ENCODE data around the gene NEO1. TPM values are rescaled to one million over a fixed set of nuclear protein-coding genes. Genes with fewer than 3 reads are reported as not detected.

The NEO1 gene
- total RNA-seq, 4 donors from 2014 or later: 12.7 to 30.5 (median 16.4) TPM

GRCh38 chr15:73324496-73325170 is 272.4 kb downstream of the NEO1 start:
- TF ChIP-seq, protein P1, sequence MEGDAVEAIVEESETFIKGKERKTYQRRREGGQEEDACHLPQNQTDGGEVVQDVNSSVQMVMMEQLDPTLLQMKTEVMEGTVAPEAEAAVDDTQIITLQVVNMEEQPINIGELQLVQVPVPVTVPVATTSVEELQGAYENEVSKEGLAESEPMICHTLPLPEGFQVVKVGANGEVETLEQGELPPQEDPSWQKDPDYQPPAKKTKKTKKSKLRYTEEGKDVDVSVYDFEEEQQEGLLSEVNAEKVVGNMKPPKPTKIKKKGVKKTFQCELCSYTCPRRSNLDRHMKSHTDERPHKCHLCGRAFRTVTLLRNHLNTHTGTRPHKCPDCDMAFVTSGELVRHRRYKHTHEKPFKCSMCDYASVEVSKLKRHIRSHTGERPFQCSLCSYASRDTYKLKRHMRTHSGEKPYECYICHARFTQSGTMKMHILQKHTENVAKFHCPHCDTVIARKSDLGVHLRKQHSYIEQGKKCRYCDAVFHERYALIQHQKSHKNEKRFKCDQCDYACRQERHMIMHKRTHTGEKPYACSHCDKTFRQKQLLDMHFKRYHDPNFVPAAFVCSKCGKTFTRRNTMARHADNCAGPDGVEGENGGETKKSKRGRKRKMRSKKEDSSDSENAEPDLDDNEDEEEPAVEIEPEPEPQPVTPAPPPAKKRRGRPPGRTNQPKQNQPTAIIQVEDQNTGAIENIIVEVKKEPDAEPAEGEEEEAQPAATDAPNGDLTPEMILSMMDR (IDR thresholded peaks at IDR 0.05; ENCODE audit: low read depth): no peak

- TF ChIP-seq, protein P1 (IDR thresholded peaks at IDR 0.05; ENCODE audit: low read depth): no peak
Observed at GRCh38 chr15:73325191-73325861, 273.1 kb downstream of the NEO1 start.

GRCh38 chr15:73326157-73326556 is 273.9 kb downstream of the NEO1 start:
- TF ChIP-seq, protein P1 (IDR thresholded peaks at IDR 0.05; ENCODE audit: low read depth): no peak

DNA sequence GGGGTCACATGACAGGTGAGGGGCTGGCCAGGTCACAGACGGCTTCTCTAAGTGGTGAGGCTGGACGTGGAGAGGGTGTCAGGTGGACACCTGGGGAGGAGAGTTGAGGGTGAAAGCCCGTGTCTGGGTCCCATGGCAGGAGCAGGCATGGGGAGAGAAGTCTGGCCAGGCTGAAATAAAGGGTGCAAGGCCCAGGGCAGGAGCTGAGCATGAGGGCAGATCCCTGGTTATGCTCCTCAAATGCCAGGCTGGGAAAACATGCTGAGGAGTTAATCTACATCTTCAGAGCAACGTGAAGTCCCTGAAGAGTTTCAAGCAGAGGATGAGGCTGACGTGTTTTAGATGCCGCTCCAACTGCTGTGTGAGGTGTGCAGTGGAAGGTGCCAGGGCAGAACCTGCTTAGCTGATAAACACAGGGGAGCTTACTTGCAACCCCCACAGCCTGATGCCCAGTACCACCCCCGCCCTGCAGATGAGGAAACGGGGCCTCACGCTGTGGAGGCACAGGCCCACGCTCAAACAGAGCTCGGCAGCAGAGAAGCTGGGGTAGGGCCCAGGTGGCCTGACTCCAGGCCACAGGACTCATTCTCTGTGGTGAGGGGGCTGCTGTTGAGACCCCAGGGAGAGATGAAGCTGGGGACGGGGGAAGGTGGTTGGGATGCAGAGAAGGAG is 276.0 kb downstream of the NEO1 start:
- TF ChIP-seq, protein P1 (IDR thresholded peaks at IDR 0.05; ENCODE audit: low read depth): no peak

DNA sequence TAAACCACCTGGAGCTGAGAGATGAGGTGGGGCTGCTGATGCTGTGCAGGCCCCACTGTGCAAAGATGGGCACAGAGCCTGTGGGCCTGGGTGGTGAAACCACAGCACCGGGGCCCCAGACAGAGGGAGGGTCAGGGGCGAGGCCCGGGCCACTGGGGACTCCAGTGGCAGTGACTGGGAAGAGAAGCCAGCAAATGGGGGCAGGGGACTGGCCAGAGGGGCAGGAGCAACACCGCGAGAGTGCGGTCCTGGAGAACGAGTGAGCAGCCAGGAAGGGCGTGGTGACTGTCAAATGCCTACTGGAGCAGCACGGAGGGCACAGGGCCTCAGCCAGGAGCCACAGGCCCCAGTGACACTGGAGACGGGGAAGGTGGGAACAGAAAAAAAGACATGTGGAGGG is 276.7 kb downstream of the NEO1 start:
- TF ChIP-seq, protein P1 (IDR thresholded peaks at IDR 0.05; ENCODE audit: low read depth): no peak

- TF ChIP-seq, protein P1 (IDR thresholded peaks at IDR 0.05; ENCODE audit: low read depth): no peak
Observed at GRCh38 chr15:73329501-73330200, 277.4 kb downstream of the NEO1 start.

All from subcutaneous adipose tissue (tissue), 4 donors.